ENCODE measurements around the gene ACCSL.

ACCSL gene

DNA sequence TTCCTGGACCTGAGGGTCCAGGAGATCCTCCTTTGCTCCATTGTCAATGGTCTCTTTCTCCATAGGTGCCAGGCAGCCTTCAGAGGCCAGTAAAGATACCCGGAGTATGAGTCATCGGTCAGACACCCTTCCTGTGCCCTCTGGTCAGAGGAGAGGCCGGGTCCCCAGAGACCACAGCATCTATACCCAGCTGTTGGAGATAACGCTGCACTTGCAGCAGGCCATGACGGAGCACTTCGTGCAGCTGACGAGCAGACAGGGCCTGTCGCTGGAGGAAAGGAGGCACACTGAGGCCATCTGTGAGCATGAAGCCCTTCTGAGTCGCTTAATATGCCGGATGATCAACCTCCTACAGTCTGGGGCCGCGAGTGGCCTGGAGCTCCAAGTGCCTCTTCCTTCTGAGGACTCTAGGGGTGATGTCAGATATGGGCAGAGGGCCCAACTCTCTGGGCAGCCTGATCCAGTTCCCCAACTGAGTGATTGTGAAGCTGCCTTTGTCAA, at the start of gene ACCSL:
Gene ACCSL (plus strand): TSS at position 51 of the 501 bp plus-strand sequence. CDS start 56 bp downstream, at position 107.
- no peak for DNase-seq

DNA sequence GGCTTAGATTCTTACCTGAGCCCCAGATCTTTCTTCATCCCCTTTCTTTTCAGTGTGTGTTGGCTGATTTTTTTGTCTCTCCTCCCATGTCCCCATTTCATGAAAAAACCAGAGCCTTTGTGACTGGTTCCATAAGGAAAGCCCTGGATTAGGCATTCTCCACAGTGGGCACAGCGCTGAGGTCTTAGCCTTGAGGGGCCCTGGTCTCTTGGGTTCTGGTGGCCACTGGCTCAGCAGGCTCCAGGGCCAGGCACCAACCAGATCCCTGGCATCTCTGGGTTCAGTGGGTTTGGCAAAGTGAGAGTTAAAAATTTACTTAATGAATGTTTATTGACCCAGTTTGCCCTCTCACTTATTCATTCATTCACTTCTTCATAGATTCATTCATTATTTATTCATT, 49.5 kb upstream of the ACCSL start:
- no peak for DNase-seq

DNA sequence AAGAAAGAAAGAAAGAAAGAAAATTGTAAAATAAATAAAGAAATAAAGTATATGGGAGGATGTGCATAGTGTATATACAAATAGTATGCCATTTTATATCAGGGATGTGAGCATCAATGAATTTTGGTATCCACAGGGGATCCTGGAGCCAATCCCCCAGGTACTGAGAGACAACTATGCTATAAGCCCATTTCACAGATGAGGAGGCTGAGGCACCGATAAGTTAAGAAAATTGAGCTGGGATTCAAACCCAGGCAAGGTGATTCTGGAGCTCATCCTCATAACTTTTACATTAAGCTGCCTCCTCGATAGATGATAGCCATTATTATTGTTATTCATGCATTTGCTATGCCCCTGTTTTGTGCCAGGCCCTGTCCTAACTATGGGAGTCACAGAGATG, 47.0 kb upstream of the ACCSL start:
- no peak for DNase-seq

GRCh38 chr11:44002191-44003093, 45.3 kb upstream of the ACCSL start:
- no peak for DNase-seq

- no peak for DNase-seq
Observed at GRCh38 chr11:44003736-44004451, 43.9 kb upstream of the ACCSL start.

DNA sequence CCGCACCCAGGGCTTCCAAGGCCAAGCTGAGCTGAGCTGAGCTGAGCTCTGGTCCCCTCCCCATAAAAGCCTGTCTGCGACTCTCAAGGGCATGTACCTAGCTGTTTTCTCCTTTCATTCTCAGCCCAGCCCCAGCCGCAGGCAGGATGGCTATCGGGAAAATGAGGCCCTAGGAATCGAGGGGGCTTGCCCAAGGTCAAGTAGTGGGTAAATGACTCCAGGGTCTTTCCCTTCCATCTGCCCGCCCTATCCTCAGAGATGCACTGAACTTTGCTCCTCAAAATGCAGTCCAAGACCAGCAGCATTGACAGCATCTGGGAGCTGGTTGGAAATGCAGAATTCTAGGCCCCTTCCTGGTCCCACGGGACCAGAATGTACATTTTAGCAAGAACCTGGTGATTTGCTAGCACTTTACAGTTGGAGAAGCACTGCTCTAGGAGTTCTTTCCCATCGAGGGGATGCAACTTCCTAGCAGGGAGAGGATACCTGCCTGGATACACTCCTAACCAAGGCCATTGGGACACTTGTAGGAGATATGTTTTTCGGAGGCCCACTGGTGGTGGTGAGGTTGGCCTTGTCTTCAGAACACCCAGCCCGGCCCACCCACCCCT, 43.2 kb upstream of the ACCSL start:
- DNase-seq = no peak

GRCh38 chr11:44005063-44005701, 42.6 kb upstream of the ACCSL start:
- no peak for DNase-seq

GRCh38 chr11:44005956-44006355, 41.8 kb upstream of the ACCSL start:
- DNase-seq = no peak

DNA sequence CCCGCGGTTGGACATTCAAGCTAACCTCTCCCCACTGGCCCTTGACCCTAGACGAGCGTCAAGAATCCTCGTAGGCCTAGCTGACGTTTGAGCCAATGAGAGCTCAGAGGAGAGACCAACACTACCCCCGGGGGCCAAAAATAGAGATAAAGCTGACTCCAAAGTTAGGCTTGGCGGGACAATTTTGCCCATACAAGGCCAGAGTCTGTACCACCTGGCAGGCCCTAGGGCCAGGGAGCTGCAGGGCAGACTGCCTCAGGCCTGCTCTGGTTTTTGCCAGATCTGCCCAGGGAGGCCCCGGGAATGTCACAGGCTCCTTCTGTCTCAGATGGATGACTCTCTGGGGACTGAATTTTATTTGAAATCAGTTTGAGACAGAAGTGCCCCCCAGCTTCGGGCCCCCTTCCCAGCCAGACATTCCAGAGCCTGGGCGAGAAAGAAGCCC, 40.8 kb upstream of the ACCSL start:
- DNase-seq = no peak

- no peak for DNase-seq
Observed at GRCh38 chr11:44007481-44008087, 40.2 kb upstream of the ACCSL start.

DNA sequence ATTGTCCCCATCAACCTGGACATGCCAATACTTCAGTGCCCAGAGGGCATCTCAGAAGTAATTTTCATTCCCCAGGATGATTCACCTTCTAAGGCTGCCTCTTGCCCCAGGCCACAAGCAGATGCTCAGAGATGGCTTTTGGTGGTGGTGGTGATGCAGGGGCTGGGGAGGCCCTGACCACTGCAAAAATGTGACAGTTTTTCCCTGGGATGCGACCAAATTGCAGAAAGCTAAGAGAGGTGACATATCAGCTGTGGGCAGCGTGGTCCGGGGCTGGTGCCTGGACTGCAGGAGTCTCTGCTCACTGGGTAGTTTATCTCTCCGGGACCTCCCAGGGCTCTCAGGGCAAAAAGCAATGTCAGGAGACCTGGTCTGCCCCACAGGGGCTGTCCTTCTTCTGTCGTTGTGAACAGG, 39.7 kb upstream of the ACCSL start:
- no peak for DNase-seq

- DNase-seq = no peak
Observed at GRCh38 chr11:44008698-44009097, 39.1 kb upstream of the ACCSL start.

GRCh38 chr11:44010789-44011251, 37.0 kb upstream of the ACCSL start:
- no peak for DNase-seq

DNA sequence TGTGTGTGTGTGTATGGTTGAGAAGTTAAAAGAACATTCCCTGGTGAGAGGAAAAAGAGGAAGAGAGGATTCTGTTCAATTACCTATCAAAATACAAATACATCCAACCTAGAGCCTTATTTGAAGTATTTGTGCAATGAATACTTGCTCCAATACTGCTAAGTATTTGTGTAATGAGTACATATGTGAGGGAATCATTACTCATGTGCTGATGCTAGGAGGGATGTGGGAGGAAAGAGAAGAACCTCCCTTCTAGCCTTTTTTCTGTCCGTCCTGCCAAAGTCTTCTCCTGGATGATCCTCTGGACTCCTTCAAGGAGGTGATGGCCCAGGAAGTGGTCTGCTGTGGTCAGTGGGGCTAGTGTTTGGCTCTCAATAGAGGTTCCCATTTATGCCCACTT, 36.0 kb upstream of the ACCSL start:
- no peak for DNase-seq

- DNase-seq = no peak
Observed at GRCh38 chr11:44014968-44015623, 32.7 kb upstream of the ACCSL start.

DNA sequence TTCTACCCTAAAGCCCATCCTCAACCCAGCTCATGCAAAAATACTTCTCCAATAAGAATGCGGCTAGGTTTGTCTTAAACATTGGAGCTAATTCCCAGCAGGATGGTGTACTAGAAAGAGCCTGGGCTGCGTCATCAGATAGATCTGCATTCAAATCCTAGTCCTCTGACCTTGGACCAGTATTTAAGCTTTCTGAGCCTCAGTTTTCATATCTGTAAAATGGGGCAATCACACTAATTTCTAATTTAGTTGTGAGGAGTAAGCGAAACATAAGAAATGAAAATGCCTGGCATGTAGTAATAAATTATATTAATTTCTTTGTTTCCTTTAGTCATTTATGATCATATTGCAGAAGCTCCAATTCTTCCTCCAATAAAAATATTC, 32.2 kb upstream of the ACCSL start:
- no peak for DNase-seq

DNA sequence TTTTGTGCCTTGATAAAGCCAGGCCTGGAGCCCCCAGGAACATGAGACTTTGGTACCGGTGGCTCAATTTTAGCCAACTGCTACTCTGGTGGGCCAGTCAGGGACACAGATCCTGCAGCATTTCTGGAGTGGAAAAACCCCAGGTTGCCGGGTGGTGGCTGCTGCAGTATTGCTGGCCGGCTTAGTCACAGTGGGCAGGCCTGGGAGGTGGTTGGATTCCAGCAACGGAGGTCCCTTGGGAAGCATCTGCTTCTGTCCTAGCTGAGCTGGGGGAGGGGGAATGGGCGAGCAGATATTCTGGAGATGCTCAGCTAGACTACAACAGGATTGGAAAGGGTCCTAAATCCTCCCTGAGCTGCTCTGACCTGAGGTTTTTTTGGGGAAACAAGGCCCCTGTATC, 31.6 kb upstream of the ACCSL start:
- DNase-seq = no peak

GRCh38 chr11:44016546-44017442, 31.0 kb upstream of the ACCSL start:
- no peak for DNase-seq

GRCh38 chr11:44017443-44018126, 30.2 kb upstream of the ACCSL start:
- DNase-seq = no peak

GRCh38 chr11:44018127-44018521, 29.7 kb upstream of the ACCSL start:
- DNase-seq = no peak

Measured in activated CD4-positive, alpha-beta T cell treated with anti-CD3 and anti-CD28 coated beads for 1 hour (primary cell).